Stimulated activated naive CD4-positive, alpha-beta T cell treated with Interleukin-2 at 50 U/mL for 16 hours (primary cell): Measurements from ENCODE around the gene AMPH.
"Not testable (repeated sequence)": the region's sequence is repeated elsewhere in the genome, so short reads cannot be mapped to it uniquely, and the experiment has no call there.

Source experiments
- DNase-seq: peaks from one replicate; lab custom pipeline; 2025; lab: John Stamatoyannopoulos, UW

AMPH gene

DNA sequence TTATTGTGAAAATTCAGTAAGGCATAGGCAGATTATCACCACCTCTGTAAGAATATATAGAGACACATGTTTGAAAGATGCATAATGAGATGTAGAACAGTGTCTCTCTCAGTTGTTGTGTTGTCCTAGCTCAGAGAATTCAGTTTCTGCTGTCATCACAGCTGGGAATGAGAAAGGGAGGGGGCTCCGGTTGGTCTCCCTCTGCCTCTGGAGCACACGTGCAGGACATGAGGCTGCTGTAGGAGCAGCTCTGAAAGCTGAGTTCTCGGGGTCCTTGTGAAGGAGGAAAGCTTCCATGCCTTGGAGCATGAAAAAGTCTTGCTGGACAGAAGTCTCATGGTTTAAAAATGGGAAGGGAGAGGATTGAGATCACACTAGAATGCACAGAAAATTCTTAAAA, 280.4 kb downstream of the AMPH start:
- not testable (repeated sequence) for DNase-seq

DNA sequence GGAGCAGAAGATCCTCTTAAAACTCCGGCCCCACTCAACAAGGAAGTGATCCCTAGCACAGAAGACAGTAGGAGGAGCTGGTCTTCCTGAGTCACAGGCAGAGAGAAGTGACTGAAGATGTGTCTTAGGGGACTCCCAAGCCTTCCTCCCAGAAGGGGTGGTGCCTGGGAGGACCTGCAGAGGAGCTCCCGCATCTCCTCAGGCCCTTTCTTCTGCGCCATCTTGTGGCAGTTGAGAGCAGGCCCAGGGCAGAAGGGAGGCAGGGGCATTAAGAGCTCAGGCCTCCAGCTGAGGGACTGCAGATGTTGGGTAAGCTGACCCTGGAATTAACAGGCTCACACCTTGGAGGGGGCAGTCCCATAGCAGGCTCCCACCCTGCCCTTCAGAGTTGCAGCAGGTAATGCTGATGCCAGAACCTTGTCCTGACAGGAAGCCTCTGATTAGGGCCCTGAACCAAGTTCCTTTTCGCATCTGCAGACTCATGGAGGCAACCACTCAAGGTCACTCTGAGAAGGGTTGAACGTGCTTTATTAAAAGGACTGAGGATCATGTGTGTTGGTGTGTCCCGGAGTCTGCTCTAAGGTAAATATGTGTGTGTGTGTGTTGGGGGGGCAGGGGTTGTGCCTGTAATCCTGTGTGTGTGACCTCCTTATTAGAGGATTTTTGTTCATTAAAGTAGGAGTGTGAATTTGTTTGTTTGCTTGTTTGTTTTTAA, 281.1 kb downstream of the AMPH start:
- peak; percentile 61 for DNase-seq

DNA sequence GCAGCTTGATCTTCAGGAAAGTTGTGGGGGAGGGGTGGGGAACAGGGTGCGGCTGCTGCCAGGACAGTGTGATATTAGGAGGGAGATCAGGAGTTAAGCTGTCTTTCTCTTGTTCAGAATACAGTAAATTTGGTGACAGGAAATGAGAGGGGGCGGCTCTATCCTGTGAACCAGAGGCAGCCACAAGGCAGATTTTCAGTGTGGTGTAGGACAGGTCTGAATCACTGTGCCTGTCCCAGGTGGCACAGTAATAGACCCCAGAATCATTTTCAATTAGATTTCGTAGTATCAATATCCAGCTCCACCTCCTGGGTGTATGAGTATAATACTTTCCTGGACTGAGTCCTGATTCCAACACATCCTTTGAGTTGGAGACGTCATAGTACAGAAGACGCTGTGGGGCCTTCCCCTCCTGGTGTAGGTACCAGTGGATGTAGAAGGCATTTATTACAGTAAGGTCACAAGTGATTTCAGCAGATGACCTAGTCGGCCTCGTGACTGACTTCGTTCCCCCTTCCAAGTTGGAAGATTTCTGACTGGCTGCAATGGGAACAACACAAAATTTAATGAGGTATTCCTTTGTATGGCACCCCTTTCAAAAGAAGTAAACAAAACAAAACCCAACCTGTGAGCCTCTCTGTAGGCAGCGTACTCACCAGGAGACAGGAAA, 281.9 kb downstream of the AMPH start:
- DNase-seq: not testable (repeated sequence)

DNA sequence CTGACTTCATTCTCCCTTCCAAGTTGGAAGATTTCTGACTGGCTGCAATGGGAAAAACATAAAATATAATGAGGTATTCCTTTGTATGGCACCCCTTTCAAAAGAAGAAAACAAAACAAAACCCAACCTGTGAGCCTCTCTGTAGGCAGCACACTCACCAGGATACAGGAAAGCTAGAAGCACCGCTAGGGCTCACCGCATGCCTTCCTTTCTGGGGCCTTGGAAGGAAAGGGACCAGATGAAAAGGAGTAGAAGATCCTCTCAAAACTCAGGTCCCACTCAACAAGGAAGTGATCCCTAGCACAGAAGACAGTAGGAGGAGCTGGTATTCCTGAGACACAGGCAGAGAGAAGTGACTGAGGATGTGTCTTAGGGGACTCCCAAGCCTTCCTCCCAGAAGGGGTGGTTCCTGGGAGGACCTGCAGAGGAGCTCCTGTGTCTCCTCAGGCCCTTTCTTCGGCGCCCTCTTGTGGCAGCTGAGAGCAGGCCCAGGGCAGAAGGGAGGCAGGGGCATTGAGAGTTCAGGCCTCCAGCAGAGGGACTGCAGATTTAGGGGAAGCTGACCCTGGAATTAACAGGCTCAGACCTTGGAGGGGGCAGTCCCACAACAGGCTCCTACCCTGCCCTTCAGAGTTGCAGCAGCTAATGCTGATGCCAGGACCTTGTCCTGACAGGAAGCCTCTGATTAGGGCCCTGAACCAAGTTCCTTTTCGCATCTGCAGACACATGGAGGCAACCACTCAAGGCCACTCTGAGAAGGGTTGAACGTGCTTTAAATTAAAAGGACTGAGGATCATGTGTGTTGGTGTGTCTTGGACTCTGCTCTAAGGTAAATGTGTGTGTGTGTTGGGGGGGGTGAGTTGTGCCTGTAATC, 285.6 kb downstream of the AMPH start:
- DNase-seq: peak; percentile 21

DNA sequence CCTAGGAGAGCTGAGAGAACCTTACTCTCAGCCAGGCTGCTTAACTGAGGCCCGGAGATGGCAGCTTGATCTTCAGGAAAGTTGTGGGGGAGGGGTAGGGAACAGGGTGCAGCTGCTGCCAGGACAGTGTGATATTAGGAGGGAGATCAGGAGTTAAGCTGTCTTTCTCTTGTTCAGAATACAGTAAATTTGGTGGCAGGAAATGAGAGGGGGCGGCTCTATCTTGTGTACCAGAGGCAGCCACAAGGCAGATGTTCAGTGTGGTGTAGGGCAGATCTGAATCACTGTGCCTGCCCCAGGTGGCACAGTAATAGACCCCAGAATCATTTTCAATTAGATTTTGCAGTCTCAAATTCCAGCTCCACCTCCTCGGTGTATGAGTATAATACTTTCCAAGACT, 286.4 kb downstream of the AMPH start:
- not testable (repeated sequence) for DNase-seq

DNA sequence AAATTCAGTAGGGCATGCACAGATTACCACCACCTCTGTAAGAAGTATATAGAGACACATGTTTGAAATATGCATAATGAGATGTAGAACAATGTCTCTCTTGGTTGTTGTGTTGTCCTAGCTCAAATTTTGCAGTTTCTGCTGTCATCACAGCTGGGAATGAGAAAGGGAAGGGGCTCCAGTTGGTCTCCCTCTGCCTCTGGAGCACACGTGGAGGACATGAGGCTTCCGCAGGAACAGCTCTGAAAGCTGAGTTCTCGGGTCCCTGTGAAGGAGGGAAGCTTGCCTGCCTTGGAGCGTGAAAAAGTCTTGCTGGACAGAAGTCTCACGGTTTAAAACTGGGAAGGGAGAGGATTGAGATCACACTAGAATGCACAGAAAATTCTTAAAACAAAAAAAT, 289.0 kb downstream of the AMPH start:
- DNase-seq: not testable (repeated sequence)

DNA sequence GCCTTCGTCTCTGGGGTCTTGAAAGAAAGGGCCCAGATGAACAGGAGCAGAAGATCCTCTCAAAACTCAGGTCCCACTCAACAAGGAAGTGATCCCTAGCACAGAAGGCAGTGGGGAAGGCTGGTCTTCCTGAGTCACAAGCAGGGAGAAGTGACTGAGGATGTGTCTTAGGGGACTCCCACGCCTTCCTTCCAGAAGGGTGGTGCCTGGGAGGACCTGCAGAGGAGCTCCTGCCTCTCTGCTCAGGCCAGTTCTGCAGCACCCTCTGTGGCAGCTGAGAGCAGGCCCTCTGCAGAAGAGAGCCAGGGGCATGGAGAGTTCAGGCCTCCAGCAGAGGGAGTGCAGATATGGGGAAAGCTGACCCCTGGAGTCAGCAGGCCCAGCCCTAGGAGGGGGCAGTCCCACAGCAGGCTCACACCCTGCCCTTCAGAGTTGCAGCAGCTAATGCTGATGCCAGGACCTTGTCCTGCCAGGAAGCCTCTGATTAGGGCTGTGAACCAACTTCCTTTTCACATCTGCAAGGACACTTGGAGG, 289.9 kb downstream of the AMPH start:
- DNase-seq: not testable (repeated sequence)

DNA sequence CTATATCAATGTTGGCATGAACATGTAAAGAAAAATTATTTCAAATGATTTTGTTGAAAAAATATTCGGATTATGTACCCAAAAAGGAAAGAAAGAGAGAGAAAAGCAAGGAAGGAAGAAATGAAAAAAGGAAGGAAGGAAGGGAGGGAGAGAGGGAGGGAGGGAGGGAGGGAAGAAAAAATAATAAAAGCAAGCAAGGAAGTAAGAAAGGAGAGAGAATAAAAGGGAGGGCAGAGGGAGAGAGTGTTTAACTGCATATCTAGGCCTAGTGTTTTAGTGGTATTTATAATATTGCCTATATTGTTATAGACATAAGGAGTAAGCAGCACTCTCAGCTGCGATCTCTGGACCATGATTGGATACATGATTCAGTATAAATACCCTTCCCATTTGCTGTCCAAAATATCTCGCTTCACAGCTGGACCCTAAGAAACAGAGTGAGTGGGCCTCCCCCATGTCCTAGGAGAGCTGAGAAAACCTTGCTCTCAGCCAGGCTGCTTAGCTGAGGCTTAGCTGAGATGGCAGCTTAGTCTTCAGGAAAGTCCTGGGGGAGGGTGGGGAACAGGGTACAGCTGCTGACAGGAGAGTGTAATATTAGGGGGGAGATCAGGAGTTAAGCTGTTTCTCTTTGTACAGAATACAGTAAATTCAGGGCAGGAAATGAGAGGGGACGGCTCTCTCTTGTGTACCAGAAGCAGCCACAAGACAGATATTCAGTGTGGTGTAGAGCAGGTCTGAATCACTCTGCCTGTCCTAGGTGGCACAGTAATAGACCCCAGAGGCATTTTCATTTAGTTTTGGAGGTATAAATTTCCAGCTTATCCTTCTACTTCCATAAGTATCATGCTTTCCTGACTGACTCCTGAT, 291.0 kb downstream of the AMPH start:
- no peak for DNase-seq

DNA sequence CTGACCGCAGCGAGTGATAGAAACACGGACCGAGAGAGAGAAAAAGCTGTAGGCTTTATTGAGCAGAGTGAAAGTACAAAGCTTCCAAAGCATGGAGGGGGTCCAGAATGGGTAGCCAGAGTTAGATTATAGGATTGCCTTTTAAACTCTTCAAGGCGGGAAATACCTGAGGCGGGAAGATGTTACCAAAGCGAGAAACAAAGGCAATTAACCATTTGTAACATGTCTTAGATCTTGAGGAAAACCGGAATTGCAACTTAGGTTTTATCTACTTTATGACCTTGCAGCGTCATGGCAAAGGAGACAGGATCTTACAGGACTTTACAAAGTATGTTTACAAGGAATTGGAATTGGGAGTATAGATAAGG, 295.0 kb downstream of the AMPH start:
- not testable (repeated sequence) for DNase-seq

DNA sequence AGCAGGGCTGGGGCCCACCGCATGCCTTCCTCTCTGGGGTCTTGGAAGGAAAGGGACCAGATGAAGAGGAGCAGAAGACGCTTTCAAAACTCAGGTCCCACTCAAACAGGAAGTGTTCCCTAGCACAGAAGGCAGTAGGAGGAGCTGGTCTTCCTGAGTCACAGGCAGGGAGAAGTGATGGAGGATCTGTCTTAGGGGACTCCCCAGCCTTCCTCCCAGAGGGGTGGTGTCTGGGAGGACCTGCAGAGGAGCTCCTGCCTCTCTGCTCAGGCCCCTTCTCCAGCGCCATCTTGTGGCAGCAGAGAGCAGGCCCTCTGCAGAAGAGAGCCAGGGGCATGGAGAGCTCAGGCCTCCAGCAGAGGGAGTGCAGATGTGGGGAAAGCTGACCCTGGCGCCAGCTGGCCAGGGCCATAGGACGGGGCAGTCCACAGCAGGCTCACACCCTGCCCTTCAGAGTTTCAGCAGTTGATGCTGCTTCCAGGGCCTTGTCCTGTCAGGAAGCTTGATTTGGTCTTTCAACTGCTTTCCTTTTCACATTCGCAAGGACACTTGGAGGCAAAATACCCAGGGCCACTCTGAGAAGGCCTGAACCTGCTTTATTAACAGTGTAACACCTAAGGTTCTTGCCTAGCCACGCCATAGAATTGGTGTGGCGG, 295.6 kb downstream of the AMPH start:
- DNase-seq: peak; percentile 72

DNA sequence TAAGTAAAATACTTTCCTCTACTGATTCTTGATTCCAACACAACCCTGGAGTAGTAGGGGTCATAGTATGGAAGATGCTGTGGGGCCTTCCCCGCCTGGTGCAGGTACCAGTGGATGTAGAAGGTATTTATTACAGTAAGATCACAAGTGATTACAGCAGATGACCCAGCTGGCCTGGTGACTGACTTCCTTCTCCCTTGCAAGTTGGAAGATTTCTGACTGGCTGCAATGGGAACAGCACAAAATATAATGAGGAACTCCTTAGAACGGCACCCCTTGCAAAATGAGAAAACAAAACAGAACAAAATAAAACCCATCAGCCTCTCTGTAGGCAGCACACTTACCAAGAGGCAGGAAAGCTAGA, 296.1 kb downstream of the AMPH start:
- DNase-seq: no peak

DNA sequence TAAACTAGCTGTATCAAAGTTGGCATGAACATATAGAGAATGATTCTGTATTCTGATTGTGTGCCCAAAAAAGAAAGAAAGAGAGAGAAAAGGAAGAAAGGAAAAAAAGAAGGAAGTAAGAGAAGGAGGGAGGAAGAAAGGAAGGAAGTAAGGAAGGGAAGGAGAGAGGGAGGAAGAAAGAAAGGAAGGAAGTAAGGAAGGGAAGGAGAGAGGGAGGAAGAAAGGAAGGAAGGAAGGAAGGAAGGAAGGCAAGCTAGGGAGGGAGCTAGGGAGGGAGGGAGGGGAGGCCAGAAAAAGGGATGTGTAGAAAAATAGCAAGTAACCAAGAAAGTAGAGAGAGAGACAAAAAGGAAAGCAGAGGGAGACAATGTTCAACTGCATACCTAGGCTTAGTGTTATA, 297.0 kb downstream of the AMPH start:
- DNase-seq: no peak
